Activated T-helper 9 cell treated with anti-CD3 and anti-CD28 coated beads, Interleukin-2, amount 50 U/mL, for 16 hours (primary cell): ENCODE measurements around the gene XNDC1N.
"Not testable (repeated sequence)": the region's sequence is repeated elsewhere in the genome, so short reads cannot be mapped to it uniquely, and the experiment has no call there.

Experiments used
- DNase-seq: peaks from one replicate; pipeline ENCODE4 v3.0.0-alpha.2; 2020; ENCODE audit warnings: low read depth

Gene XNDC1N

DNA sequence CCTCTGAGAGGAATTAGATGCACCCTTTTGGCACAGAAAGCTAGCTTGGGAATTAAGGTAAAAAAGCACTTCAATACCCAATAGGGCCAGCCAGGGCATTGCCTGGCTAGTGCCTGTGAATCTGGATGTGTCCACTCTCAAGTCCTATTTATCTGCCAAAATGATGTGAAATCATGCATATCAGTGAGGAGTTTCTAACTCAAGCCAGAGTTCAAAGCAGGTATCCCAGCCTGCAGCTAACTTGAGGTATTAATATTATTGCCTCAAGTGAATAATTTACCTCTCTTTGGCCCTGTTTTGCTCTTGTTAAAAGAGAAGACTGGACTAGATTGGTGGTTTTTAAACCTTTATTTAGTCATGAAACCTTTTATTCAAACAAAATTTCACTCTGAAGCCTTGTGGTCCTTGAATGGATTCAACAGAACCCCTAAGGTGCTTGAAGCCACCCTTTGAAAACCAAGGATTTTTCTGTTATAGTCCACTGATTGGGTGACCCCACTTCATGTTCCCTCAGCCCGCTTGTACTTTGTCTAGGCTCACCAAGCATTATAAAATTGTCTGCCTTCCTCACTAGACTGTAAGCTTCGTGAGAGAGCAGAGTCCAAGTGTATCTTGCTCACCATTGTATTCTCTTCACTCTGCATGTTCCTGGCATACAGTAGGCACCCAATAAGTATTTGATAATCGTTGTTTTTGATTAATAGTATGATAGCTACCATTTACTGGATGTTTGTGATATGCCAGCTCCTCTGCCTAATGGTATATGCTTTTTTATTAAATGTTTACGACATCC is 4.9 kb upstream of the XNDC1N start:
- DNase-seq, result no peak

DNA sequence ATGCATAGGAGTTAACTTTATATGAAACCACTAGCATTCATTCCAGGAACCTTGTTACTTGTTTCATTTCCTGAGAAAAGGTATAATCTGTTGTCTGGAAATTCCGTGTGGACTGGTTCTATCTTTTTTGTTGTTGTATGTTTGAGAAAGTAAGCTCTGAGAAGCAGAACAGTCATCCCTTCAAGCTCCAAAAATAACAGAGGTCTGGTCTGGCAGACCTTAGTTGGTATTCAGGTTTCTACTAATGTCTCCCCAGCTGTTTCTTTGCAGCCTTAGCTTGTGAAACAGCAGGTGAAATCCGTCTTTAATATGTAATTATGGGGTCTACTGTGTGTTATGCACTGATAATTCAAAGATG is 2.8 kb upstream of the XNDC1N start:
- no peak for DNase-seq

DNA sequence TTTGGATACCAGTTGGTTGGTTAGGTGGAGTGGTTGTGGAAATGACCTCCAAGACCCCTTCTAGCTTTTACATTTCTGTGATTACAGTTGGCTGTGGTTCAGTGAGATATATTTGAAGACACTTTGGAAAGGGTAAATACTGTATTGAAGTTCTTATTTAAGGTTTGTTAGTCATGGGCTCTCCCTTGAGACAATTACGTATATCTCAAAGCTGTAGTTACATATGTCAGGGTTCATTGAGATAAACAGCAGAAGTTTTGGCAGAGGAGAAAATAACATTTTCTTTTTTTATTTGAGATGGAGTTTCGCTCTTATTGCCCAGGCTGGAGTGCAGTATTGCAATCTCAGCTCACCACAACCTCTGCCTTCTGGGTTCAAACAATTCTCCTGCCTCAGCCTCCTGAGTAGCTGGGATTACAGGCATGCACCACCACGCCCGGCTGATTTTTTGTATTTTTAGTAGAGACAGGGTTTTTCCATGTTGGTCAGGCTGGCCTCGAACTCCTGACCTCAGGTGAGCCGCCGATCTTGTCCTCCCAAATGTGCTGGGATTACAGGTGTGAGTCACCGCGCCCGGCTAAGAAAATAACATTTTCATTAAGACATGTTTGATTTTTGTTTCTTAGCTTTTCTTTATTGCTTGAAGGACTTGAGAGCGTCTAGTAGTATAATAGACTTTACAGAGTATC is 2.3 kb upstream of the XNDC1N start:
- no peak for DNase-seq

DNA sequence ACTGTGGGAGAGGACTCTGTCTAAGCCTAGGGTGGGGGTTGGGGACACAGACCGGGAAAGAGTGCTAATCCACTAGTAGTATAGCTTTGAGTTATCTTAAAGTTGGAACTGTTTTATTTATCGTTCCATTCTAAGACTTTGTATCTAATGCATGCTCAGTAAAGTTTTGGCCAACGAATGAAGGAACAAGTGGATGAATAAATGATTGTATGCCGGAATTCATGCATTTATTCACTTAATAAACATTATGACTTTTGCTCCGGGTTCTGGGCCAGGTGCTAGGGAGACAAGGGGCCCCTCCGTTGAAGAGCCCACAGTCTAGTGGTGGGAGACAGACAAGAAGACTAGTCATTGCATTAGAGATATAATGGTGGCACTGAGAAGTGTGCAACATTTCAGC is 1.1 kb upstream of the XNDC1N start:
- DNase-seq, result no peak

DNA sequence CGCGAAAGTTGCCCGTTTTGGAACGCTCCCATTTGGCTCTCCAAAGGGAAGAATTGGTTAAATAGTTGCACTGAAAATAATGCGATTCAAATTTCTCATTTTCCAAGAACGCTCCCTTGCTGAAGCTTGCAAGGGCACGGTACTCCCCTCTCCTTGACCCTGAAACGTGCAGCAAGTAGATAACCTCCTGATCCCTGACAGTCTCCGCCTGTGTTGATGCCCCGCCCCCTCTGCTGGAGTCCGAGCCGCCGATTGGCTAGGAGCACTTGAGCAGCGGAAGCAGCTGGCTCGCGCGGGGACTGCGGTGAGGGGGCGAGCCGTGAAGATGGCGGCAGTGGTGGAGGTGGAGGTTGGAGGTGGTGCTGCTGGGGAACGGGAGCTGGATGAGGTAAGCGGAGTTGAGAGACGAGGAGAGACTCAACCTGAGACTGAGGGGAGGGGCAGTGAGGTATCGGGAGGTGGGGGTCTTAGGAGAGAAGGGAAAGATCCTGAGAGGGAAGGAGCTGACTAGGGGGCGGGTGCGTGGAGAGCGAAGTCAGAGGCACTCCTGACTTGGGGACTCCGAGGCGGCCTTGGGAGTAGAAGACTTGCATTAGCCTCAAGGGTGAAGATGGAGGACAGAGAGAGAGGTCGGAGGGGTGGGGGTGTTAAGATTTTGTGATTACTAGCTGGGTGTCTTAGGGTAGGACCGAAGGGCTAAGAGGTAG is 496 bp upstream of the XNDC1N start, which contains the start of gene RNF121:
RNF121 (plus strand) TSS at position 310 of the 707 bp plus-strand sequence; CDS start at position 326, 16 bp downstream.
- DNase-seq, result peak; percentile 97

DNA sequence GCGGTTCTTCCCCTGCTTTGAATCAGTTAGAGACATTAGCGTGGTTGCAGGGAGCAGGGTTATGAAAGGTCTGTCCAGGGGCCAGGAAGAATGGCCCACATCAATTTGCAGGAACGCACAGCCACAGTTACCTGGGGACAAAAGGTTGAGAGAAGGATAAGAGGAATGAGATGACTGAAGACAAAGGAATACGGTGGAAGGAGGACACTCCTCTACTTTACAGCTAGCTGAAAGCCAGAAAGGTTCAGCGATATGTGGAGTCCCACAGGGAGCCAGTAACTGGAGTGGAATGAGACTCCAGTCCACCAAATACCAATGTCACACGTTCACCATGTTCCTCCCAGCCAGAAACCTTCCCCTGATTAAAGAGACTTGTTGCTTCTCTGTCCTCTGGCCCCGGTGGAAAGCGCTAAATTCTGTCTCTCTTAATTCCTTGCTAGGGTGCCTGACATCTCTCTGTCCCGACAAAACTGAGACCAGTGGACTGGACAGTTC is 10.7 kb downstream of the XNDC1N start:
- no peak for DNase-seq

DNA sequence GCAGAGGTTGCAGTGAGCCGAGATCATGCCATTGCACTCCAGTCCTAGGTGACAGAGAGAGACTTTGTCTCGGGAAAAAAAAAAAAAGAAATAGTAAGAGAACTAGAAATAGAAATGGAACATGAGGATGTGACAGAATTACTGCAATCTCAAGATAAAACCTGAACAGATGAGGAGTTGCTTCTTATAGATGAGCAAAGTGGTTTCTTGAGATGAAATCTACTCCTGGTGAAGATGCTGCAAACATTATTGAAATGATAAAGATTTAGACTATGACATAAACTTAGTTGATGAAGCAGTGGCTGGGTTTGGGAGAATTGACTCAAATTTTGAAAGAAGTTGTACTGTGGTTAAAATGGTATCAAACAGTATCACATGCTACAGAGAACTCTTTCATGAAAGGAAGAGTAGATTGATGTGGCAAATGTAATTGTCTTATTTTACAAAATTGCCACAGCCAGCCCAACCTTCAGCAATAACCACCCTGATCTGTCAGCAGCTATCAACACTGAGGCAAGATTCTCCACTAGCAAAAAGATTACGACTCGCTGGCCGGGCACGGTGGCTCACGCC is 13.7 kb downstream of the XNDC1N start:
- DNase-seq, result no peak

DNA sequence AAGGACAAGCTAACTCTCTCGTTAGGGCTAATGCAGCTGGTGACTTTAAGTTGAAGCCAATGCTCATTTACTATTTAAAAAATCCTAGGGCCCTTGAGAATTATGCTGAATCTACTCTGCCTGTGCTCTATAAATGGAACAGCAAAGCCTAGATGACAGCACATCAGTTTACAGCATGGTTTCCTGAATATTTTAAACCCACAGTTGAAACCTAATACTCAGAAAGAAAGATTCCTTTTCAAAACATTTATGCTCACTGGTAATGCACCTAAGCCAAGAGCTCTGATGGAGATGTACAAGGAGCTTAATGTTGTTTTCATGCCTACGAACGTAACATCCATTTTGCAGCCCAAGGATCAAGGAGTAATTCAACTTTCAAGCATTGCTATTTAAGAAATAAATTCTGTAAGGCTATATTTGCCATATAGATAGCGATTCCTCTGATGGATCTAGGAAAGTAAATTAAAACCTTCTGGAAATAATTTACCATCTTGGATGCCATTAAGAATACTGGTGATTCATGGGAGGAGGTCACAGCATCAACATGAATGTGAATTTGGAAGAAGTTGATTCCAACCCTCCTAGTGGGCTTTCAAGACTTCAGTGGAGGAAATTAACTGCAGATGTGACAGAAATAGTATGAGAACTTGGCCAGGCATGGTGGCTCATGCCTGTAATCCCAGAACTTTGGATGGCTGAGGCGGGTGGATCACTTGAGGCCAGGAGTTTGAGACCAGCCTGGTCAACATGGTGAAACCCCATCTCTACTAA is 14.5 kb downstream of the XNDC1N start:
- no peak for DNase-seq

DNA sequence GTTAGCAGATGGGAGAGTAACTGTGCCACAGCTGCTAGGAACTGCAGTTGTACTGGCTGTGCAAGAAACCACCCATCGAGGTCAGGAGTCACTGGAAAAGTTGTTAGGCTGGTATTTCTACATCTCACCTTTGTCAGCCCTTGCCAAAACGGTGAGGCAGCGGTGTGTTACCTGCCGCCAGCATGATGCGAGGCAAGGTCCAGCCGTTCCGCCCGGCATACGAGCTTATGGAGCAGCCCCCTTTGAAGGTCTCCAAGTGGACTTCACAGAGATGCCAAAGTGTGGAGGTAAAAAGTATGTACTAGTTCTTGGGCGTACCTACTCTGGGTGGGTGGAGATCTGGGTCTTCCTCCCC is 16.4 kb downstream of the XNDC1N start:
- not testable (repeated sequence) for DNase-seq

DNA sequence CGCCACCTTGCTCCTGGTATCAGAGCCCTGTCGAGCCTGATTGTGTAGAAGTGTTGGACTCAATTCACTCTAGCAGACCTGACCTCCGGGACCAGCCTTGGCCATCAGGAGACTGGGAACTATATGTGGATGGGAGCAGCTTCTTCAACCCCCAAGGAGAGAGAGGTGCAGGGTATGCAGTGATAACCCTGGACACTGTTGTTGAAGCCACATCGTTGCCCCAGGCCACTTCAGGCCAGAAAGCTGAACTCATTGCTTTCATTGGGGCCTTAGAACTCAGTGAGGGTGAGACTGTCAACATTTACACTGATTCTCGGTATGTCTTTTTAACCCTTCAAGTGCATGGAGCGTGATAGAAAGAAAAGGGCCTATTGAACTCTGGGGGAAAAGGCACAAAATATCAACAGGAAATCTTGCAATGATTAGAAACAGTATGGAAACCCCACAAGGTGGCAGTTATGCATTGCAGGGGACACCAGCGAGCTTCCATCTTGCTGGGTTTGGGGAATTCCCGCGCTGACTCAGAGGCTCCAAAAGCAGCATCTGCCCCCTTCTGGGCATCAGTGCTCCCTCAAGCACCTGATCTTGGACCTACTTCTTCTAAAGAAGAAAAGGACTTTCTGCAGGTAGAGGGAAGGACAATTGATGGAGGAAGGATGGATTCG is 16.9 kb downstream of the XNDC1N start:
- DNase-seq, result peak; percentile 40

DNA sequence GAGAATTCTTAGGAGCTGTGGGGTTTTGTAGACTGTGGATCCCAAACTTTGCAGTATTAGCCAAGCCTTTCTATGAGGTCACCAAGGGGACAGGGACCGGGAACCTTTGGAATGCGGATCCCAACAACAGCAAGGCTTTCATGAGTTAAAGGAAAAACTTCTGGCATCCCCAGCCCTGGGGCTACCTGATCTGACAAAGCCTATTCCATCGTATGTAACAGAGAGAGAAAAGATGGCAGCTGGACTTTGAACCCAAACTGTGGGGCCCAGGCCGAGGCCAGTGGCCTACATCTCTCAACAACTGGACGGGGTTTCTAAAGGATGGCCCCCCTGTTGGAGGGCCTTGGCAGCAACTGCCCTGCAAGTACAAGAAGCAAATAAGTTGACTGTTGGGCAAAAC is 17.6 kb downstream of the XNDC1N start:
- DNase-seq, result not testable (repeated sequence)

DNA sequence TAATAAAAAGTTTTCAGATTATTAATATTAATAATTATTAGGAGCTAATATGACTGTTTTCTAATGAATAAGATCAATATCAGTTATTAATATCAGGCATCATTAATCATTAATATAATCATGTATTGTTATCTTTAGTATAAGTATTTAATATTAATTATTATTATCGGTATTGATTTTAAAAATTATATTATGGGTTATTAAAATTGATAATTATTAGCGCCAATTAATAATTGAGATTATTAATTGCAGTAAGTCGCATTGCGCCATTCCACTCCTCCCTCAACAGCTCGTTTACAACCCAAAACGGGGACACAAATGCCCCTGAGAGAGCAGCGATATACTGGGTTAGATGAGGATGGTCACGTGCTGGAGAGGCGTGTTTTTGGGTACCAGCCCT is 20.2 kb downstream of the XNDC1N start:
- DNase-seq, result no peak

DNA sequence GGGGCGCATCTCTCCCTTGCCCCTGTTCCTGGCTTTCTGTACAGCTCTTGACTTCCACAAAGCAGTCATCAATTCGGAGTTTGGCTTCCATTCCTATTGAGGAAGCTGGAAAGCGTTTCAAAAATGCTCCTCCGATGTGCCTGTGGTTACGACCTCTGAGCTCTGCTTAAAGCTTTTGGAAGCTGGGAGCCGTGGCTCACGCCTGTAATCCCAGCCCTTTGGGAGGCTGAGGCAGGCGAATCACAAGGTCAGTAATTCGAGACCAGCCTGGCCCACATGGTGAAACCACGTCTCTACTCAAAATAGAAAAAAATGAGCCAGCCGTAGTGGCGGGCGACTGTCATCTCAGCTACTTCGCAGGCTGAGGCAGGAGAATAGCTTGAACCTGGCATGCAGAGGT is 27.3 kb downstream of the XNDC1N start:
- not testable (repeated sequence) for DNase-seq

DNA sequence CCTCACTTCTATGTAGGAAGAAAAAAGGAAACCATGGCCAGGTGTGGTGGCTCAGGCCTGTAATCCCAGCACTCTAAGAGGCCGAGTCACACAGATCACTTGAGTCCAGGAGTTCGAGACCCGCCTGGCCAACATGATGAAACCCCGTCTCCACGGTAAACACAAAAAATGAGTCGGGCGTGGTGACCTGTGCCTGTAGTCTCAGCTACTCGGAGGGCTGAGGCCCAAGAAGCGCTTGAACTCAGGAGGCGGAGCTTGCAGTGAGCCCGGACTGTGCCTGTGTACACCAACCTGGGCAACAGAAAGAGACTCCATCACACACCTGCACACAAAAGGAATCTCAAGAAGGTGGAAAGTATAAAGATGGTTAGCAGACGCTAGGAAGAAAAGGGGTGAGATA is 32.4 kb downstream of the XNDC1N start:
- DNase-seq, result no peak

DNA sequence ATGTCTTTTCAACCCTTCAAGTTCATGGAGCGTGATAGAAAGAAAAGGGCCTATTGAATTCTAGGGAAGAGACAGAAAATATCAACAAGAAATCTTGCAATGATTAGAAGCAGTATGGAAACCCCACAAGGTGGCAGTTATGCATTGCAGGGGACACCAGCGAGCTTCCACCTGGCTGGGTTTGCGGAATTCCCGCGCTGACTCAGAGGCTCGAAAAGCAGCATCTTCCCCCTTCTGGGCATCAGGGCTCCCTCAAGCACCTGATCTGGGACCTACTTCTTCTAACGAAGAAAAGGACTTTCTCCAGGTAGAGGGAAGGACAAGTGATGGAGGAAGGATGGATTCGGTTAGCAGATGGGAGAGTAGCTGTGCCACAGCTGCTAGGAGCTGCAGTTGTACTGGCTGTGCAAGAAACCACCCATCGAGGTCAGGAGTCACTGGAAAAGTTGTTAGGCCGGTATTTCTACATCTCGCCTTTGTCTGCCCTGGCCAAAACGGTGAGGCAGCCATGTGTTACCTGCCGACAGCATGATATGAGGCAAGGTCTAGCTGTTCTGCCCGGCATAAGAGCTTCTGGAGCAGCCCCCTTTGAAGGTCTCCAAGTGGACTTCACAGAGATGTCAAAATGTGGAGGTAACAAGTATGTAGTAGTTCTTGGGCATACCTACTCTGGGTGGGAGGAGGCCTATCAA is 39.1 kb downstream of the XNDC1N start:
- not testable (repeated sequence) for DNase-seq

DNA sequence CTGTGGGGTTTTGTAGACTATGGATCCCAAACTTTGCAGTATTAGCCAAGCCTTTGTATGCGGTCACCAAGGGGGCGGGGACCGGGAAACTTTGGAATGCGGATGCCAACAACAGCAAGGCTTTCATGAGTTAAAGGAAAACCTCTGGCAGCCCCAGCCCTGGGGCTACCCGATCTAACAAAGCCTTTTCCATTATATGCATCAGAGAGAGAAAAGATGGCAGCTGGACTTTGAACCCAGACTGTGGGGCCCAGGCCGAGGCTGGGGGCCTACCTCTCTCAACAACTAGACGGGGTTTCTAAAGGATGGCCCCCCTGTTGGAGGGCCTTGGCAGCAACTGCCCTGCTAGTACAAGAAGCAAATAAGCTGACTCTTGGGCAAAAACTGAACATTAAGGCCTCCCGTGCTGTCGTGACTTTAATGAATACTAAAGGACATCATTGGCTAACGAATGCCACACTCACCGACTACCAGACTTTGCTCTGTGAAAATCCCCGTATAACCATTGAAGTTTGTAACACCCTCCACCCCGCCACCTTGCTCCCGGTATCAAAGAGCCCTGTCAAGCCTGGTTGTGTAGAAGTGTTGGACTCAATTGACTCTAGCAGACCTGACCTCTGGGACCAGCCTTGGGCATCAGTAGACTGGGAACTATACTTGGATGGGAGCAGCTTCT is 39.9 kb downstream of the XNDC1N start:
- DNase-seq, result not testable (repeated sequence)

DNA sequence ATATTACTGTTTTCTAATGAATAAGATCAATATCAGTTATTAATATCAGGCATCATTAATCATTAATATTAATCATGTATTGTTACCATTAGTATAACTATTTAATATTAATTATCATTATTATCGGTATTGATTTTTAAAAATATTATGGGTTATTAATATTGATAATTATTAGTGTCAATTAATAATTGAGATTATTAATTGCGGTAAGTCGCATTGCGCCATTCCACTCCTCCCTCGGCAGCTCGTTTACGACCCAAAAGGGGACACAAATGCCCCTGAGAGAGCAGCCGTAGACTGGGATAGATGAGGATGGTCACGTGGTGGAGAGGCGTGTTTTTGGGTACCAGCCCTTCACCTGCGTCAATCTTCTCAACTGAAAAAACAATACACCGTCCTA is 42.6 kb downstream of the XNDC1N start:
- DNase-seq, result not testable (repeated sequence)
